Measurements from ENCODE around the gene CYB5R4. TPM values are rescaled to one million over a fixed set of nuclear protein-coding genes. Genes with fewer than 3 reads are reported as not detected.

Gene CYB5R4
- total RNA-seq, result 4.4 and 10.7 TPM in 2 replicates

GRCh38 chr6:83859410-83860358 is at the start of gene CYB5R4:
TSS of gene CYB5R4 (plus strand) at chr6:83859689. CDS start at chr6:83859783, 94 bp downstream.

GRCh38 chr6:83853178-83854000 is 6.1 kb upstream of the CYB5R4 start, which contains the start of gene RIPPLY2:
TSS of gene RIPPLY2 (plus strand) at chr6:83853360. CDS start at chr6:83853417, 57 bp downstream.

Other genes with a start within 250 kb of the CYB5R4 start
- gene SNAP91, start 150.6 kb upstream of the CYB5R4 start, total RNA-seq, result 0.36 TPM in 1 of 2 replicates, not detected in the other
- not detected in 2 replicates for gene RIPPLY2, start 6.3 kb upstream of the CYB5R4 start, total RNA-seq
- 0.36 and 0.49 TPM in 2 replicates for gene MRAP2, start 174.1 kb downstream of the CYB5R4 start, total RNA-seq

Measured in cardiac atrium fibroblast (primary cell).